ENCODE measurements around the gene CEP170. TPM values are rescaled to one million over a fixed set of nuclear protein-coding genes. Genes with fewer than 3 reads are reported as not detected.
A peak's percentile ranks its signal among the peaks of the same experiment; 100 is the strongest.

CEP170 gene
- polyA plus RNA-seq, 6 donors from 2014 or later: 16.6 to 36.0 (median 23.2) TPM

DNA sequence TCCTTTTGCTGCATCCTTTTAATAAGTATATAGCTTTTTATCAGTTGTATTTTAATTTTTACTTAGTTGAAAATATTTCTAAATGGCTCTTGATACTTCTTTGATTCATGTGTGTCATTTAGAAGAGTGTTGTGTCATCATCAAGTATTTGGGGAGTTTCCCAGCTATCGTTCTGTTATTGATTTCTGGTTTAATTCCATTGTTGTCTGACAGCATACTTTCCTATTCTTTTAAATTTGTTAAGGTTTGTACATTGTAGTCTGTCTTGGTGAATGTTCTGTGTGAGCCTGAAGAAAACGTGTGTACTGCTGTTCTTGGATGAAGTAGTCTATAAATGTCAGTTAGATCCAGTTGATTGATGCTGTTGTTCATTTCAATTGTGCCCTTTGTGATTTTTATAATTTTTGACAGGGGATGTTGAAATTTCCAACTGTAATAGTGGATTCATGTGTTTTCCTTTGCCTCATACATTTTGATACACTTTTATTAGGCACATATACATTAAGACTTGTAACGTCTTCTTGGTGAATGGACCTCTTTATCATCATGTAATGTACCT is 25.6 kb upstream of the CEP170 start:
- DNase-seq: no peak
- Mint-ChIP-seq H3K4me3 (no peak overlapping the region), H3K4me1 (peaks cover 0 to 6% (median 4%) of the 10 kb centered on the region in 3 donors), H3K27ac (peak overlapping the region in 1 of 6 donors; percentile 27), H3K9me3 (peaks cover 0 to 7% (median 3%) of the 10 kb centered on the region in 7 donors), H3K36me3 (peaks cover 15 to 29% of the 10 kb centered on the region in 2 donors), H3K27me3 (no peaks in the 10 kb centered on the region)
- ATAC-seq (ENCODE audit: low read depth in 2 of 2): no peak

DNA sequence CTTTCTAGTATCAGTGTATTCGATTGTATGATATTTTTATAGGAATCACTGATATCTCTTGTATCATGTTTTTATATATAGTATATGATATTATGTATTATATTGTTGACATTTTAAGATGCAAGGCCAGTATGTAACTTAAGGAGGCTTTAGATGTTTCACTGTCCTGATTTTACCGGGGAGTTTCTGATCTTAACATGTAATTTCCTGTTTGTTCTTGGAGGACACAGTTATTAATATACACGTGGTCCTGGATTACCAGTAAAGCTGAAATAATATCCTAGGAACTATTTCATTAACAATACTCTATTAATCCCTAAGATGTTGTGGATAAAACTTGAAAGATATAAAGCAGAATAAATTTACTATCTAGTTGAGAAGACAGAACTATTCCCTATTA is 20.2 kb upstream of the CEP170 start:
- ATAC-seq (ENCODE audit: low read depth in 2 of 2) (no peak), DNase-seq (no peak)
- Mint-ChIP-seq H3K27me3 (no peaks in the 10 kb centered on the region), H3K27ac (no peak overlapping the region), H3K9me3 (no peaks in the 10 kb centered on the region), H3K4me1 (peaks cover 4 to 6% (median 5%) of the 10 kb centered on the region in 3 donors), H3K4me3 (no peak overlapping the region), H3K36me3 (peaks cover 10 to 20% of the 10 kb centered on the region in 2 donors)

DNA sequence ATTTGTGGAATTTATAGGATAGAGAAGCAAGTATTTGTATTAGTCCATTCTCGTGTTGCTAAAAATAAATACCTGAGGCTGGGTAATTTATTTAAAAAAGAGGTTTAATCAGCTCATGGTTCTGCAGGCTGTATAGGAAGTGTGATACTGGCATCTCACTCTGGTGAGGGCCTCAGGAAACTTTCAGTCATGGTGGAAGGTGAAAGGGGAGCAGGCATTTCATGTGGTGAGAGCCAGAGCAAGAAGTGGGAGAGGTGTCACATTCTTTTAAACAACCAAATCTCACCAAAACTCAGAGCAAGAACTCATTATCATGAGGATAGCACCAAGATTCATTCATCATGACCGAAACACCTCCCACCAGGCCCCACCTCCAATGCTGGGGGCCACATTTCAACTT is 18.9 kb upstream of the CEP170 start:
- H3K27me3 Mint-ChIP-seq: no peaks in the 10 kb centered on the region
- no peak for DNase-seq
- peaks cover 11 to 20% (median 19%) of the 10 kb centered on the region in 3 donors for H3K4me1 Mint-ChIP-seq
- H3K4me3 Mint-ChIP-seq: no peak overlapping the region
- peaks cover 10 to 20% of the 10 kb centered on the region in 2 donors for H3K36me3 Mint-ChIP-seq
- H3K27ac Mint-ChIP-seq: peak overlapping the region in 1 of 6 donors; percentile 56
- H3K9me3 Mint-ChIP-seq: no peaks in the 10 kb centered on the region
- ATAC-seq (ENCODE audit: low read depth in 2 of 2): no peak

DNA sequence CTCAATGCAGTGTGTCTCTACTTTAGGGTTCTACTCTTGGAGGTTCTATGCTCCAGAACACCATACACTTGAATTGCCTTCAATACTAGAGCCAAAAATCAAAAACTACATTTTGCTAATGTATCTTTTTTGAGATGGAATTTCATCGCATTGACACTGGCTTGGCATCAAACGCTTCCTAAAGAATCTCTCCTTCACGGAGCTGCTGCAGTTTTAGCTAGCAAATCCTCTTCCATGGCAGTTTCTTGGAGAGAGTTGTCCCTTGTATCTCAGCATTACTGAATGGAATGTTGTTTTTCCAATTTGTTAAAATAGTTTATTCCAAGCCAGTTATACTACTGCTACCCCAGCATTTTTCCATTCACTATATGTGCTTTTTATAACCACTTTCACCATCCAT is 18.4 kb upstream of the CEP170 start:
- Mint-ChIP-seq H3K36me3 (peaks cover 10 to 20% of the 10 kb centered on the region in 2 donors), H3K9me3 (no peaks in the 10 kb centered on the region), H3K27me3 (no peaks in the 10 kb centered on the region), H3K27ac (no peak overlapping the region), H3K4me3 (no peak overlapping the region), H3K4me1 (peaks cover 14 to 24% (median 23%) of the 10 kb centered on the region in 3 donors)
- ATAC-seq (ENCODE audit: low read depth in 2 of 2): no peak
- DNase-seq: no peak

DNA sequence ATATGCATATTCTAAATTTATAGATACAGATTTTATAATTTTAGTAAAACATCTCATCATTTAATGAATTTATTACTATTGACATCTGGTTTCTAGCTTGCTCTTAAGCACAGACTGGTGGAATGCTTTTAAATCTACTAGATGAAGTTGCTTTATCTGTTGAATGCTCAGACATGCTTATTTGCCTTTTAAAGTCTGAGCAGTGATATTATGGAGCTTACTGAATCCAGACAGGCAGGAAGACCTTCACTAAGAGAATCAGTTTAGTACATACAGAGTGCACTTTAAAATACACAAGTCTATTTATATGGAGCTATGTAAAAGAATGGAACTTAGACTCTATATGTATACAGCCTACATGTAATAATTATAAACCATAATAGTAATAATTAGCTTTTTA is 17.3 kb upstream of the CEP170 start:
- peaks cover 23 to 34% (median 34%) of the 10 kb centered on the region in 3 donors for H3K4me1 Mint-ChIP-seq
- H3K27ac Mint-ChIP-seq: no peak overlapping the region
- DNase-seq (no peak), ATAC-seq (ENCODE audit: low read depth in 2 of 2) (no peak)
- H3K4me3 Mint-ChIP-seq: no peak overlapping the region
- no peaks in the 10 kb centered on the region for H3K27me3 Mint-ChIP-seq
- H3K9me3 Mint-ChIP-seq: no peaks in the 10 kb centered on the region
- H3K36me3 Mint-ChIP-seq: peaks cover 10 to 14% of the 10 kb centered on the region in 2 donors

DNA sequence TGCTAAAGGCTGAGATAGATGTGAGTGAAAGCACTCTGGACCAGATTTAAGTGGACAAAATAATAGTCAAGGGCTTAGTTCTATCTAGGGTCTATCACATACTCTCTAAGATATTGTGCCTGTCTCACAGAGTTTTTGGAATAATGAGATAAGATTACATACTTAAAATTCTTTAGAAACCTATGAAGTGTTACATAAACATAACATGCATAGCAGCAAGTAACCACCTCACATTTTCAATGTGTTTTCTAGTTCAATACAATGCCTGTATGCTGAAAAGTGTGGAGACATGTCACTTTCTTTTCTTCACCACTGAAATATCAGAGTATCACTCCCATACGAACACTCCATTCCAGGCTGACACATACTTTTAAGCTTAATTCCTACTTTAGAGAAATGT is 16.9 kb upstream of the CEP170 start:
- Mint-ChIP-seq H3K36me3 (peaks cover 10 to 11% of the 10 kb centered on the region in 2 donors), H3K9me3 (no peaks in the 10 kb centered on the region), H3K27me3 (no peaks in the 10 kb centered on the region), H3K4me3 (no peak overlapping the region), H3K4me1 (peaks cover 23 to 34% (median 34%) of the 10 kb centered on the region in 3 donors), H3K27ac (no peak overlapping the region)
- DNase-seq: no peak
- no peak for ATAC-seq (ENCODE audit: low read depth in 2 of 2)

DNA sequence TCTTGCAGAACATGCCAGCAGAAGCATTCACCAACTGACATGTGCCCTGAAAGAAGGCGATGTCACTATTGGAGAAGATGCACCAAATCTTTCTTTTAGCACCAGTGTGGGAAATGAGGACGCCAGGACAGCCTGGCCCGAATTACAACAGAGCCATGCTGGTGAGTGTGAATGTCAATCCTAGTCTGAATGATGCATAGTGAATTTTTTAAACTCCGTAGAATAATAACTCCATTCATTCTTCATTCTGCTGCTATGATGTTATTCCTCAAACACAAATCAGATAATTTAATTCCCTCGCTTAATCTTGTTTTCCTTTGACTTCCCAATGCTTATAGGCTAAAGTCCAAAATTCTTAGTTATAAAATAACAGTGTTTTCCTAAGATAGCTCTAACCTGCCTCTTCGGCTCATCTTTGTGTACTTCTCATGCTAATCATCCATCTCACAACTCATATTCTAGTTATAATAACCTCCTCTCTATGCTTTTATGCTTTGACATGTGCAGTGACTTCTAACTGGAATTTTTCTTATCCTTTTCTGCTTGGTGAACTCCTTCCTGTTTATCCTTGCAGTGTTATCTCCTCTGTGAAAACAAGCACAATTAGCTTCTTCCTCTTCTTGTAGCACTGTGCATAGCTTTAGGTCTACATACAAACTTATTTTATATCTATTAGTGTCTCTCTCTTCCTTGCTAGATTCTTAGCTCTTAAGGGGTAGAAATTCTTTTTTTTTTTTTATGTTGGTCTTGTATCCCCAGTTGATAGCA is 15.2 kb upstream of the CEP170 start:
- DNase-seq: no peak
- no peak for ATAC-seq (ENCODE audit: low read depth in 2 of 2)
- no peaks in the 10 kb centered on the region for H3K27me3 Mint-ChIP-seq
- peak overlapping the region in 2 of 6 donors; percentile 2 to 3 for H3K27ac Mint-ChIP-seq
- H3K4me3 Mint-ChIP-seq: peak overlapping the region in 1 of 8 donors; percentile 16
- no peaks in the 10 kb centered on the region for H3K9me3 Mint-ChIP-seq
- H3K4me1 Mint-ChIP-seq: peaks cover 23 to 34% (median 34%) of the 10 kb centered on the region in 3 donors
- H3K36me3 Mint-ChIP-seq: peaks cover 7 to 8% of the 10 kb centered on the region in 2 donors

DNA sequence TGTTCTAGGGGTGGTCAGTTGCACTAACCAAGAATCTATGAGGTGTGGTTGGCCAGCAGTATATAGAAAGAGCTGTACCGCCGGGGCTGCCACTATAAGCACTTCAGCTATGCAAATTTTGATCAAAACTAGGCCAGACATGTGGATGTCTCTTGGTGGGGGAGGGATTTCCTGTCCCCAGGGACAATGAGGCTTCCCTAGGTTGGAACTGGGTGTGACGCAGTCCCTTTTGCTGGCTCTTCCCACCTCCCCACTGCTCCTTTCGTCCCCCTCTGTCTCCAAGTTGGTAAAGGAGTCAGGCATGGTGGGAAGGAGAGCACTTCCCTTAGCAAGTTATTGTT is 14.3 kb upstream of the CEP170 start:
- peak; percentile 64 to 68 for ATAC-seq (ENCODE audit: low read depth in 2 of 2)
- Mint-ChIP-seq H3K27ac (peak overlapping the region in 2 of 6 donors; percentile 57 to 71), H3K36me3 (no peaks in the 10 kb centered on the region), H3K4me1 (peaks cover 27 to 40% (median 34%) of the 10 kb centered on the region in 3 donors), H3K4me3 (peak overlapping the region in 7 of 8 donors; percentile 55 to 87 (median 70)), H3K9me3 (no peaks in the 10 kb centered on the region), H3K27me3 (no peaks in the 10 kb centered on the region)
- DNase-seq: peak; percentile 25

DNA sequence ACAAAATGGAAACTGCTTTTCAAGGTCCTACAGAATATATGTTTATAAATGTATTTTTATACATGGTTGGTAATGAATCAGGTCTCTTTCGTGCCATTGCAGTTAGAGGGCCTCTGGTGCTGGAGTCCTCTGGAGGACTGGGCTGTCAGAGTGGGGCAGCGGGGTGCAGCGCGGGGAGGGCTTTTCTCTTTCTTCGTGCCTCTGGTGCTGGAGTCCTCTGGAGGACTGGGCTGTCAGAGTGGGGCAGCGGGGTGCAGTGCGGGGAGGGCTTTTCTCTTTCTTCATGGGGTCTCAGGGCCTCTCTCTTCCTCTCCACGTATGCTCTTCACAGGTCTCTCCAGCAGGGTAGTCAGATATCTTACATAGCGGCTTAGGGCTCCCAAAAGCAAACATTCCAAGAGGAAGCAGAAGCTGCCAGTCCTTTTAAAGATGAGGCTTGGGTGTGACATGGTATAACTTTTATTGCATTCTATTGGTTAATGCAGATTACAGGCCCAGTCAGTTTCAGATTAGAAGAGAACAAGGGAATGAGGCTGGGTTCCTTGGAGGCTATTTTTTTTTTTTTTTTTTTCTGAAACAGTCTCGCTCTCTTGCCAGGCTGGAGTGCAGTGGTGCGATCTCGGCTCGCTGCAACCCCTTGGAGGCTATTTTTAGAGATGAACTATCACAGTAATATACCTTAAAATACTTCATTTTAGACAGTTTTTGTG is 13.8 kb upstream of the CEP170 start:
- no peaks in the 10 kb centered on the region for H3K27me3 Mint-ChIP-seq
- peak; percentile 9 to 18 for ATAC-seq (ENCODE audit: low read depth in 2 of 2)
- DNase-seq: no peak
- no peaks in the 10 kb centered on the region for H3K36me3 Mint-ChIP-seq
- H3K9me3 Mint-ChIP-seq: no peaks in the 10 kb centered on the region
- peaks cover 30 to 45% (median 37%) of the 10 kb centered on the region in 3 donors for H3K4me1 Mint-ChIP-seq
- H3K4me3 Mint-ChIP-seq: peak overlapping the region in 7 of 8 donors; percentile 55 to 87 (median 70)
- peak overlapping the region in 2 of 6 donors; percentile 57 to 71 for H3K27ac Mint-ChIP-seq

DNA sequence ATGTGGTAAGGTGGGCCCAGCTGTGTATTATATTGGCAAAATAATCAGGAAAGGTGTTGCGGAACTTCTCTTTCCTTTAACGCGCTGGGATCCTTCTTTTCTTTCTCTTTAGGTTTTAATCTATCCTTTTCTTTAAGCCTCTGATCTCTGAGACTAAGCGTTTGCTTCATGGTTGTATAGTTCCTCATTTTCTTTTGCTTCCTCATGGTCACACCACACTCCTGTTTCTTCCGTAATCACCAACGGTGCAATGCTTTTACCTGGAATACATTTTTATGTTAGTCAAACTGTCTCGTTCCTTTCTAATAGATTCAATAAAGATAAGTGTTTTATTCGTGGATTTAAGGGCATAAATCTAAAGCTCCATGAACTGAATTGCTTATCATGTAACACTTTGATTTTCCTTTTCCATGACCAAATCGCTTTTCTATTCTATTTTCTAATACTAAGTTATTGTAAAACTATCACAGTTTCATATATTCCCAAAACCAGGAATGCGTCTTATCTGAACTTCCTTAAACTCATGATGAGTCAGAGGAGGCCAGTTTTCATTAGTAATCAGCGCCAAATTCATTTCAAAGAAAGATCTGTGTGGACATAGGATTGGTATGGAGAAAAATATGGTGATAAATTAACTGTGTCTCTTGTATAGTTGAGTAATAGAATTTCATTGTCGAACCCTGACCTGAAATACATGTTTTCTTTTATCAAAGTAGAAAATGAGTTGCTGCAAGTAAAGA is 13.0 kb upstream of the CEP170 start:
- peaks cover 32 to 49% (median 39%) of the 10 kb centered on the region in 3 donors for H3K4me1 Mint-ChIP-seq
- H3K4me3 Mint-ChIP-seq: peak overlapping the region; percentile 35 to 85 (median 66)
- H3K9me3 Mint-ChIP-seq: no peaks in the 10 kb centered on the region
- ATAC-seq (ENCODE audit: low read depth in 2 of 2) (peak; percentile 81 to 86), DNase-seq (peak; percentile 20)
- peak overlapping the region in 4 of 6 donors; percentile 0 to 63 (median 48) for H3K27ac Mint-ChIP-seq
- no peaks in the 10 kb centered on the region for H3K36me3 Mint-ChIP-seq
- no peaks in the 10 kb centered on the region for H3K27me3 Mint-ChIP-seq

DNA sequence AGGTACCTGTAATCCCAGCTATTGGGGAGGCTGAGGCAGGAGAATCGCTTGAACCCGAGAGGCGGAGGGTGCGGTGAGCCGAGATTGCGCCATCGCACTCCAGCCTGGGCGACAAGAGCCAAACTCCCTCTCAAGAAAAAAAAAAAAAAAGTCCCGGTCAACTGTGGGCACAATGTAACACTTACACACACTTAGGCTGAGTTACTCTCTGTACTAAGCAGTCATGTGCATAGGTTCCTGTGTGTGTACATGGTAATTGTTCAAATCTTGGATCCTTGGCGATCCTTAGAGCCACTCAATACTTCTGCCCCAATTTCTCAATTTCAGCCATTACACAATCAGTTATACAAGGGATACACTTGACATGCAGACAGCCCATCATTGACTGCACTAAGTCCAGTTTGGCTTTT is 12.4 kb upstream of the CEP170 start:
- ATAC-seq (ENCODE audit: low read depth in 2 of 2) (peak; percentile 18 to 21), DNase-seq (no peak)
- Mint-ChIP-seq H3K27me3 (no peaks in the 10 kb centered on the region), H3K36me3 (no peaks in the 10 kb centered on the region), H3K9me3 (no peaks in the 10 kb centered on the region), H3K4me3 (peak overlapping the region in 4 of 8 donors; percentile 55 to 74 (median 62)), H3K27ac (peak overlapping the region in 4 of 6 donors; percentile 0 to 55 (median 47)), H3K4me1 (peaks cover 32 to 52% (median 39%) of the 10 kb centered on the region in 3 donors)

DNA sequence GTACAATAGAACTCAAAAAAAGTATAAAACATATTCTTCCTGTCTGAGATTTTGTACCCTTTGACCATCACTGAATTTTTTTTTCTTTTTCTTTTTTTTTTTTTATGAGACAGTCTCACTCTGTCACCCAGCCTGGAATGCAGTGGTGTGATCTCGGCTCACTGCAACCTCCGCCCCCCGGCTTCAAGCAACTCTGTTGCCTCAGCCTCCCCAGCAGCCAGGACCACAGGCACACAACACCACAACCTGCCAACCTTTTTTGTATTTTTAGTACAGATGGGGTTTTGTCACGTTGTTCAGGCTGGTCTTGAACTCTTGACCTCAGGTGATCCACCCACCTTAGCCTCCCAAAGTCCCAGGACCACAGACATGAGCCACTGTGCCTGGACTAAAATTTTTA is 11.2 kb upstream of the CEP170 start:
- Mint-ChIP-seq H3K9me3 (no peaks in the 10 kb centered on the region), H3K4me3 (no peak overlapping the region), H3K4me1 (peaks cover 32 to 58% (median 41%) of the 10 kb centered on the region in 3 donors), H3K36me3 (no peaks in the 10 kb centered on the region), H3K27ac (peak overlapping the region in 2 of 6 donors; percentile 18 to 38), H3K27me3 (no peaks in the 10 kb centered on the region)
- DNase-seq (no peak), ATAC-seq (ENCODE audit: low read depth in 2 of 2) (no peak)

DNA sequence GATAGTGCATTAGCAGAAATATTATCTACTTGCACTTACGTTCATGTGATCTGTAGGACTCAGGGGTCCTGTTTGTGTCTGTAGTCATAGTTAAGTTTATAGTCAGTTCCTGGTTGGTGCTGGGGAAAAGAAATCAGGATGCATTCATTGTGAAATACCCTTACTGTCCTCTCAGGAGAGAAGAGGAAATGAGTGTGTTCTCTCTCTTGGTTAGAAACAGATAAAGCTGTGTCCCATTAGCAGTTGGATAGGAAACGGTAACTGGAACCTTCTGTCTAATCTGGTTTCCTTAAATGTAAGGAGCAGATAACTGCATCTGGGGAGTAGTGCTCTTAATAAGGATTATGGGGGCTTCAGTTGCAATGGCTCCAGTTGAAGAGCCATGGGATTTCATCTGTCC is 9.6 kb upstream of the CEP170 start:
- ATAC-seq (ENCODE audit: low read depth in 2 of 2) (no peak), DNase-seq (no peak)
- peak overlapping the region in 1 of 6 donors; percentile 11 for H3K27ac Mint-ChIP-seq
- H3K36me3 Mint-ChIP-seq: no peaks in the 10 kb centered on the region
- H3K9me3 Mint-ChIP-seq: no peaks in the 10 kb centered on the region
- no peaks in the 10 kb centered on the region for H3K27me3 Mint-ChIP-seq
- no peak overlapping the region for H3K4me3 Mint-ChIP-seq
- peaks cover 25 to 51% (median 38%) of the 10 kb centered on the region in 3 donors for H3K4me1 Mint-ChIP-seq
